ENCODE data around the gene HOXA9. TPM values are rescaled to one million over a fixed set of nuclear protein-coding genes. Genes with fewer than 3 reads are reported as not detected.

Gene HOXA9
- polyA plus RNA-seq, 1 donor (not counting 4 experiments of a cell fraction or from before 2014, with no cell fraction given) = 28.1 TPM

GRCh38 chr7:27147199-27148030 lies 17.9 kb downstream of the HOXA9 start, which contains the start of gene HOXA6:
Gene HOXA6, minus strand, starts transcription at chr7:27147774. Its CDS starts 25 bp downstream, at chr7:27147749.
- Histone ChIP-seq H3K9ac (ENCODE audit: control insufficient read depth, extremely low read depth, insufficient read depth, low read length) (peak within 1 kb of the TSS; percentile 93), H4K20me1 (ENCODE audit: control insufficient read depth, extremely low read depth, insufficient read depth, low read length) (no peaks in the 10 kb centered on the region), H3K36me3 (ENCODE audit: control insufficient read depth in 2 of 2, extremely low read depth in 1 of 2, insufficient read depth in 2 of 2, low read length in 2 of 2) (peaks cover 0 to 7% of the 10 kb centered on the region in 2 experiments), H3K4me2 (ENCODE audit: control insufficient read depth, extremely low read depth, insufficient read depth, low read depth, low read length) (peak within 1 kb of the TSS; percentile 98), H3K27me3 (ENCODE audit: control insufficient read depth, extremely low read depth, insufficient read depth, low read length) (no peaks in the 10 kb centered on the region), H3K4me1 (ENCODE audit: control insufficient read depth, extremely low read depth, insufficient read depth, low read length) (peaks cover 52% of the 10 kb centered on the region), H3K9me1 (ENCODE audit: control insufficient read depth, extremely low read depth, insufficient read depth, low read length) (no peaks in the 10 kb centered on the region), H3K9me3 (ENCODE audit: control insufficient read depth, low read depth, low read length) (no peaks in the 10 kb centered on the region), H3K4me3 (ENCODE audit: control insufficient read depth in 2 of 3, extremely low read depth in 1 of 3, insufficient read depth in 2 of 3, low read depth in 1 of 3, low read length in 3 of 3) (peak within 1 kb of the TSS; percentile 60 to 83 (median 74)), H3K27ac (ENCODE audit: control insufficient read depth, insufficient read depth, low read length) (peak within 1 kb of the TSS; percentile 87), H3K79me2 (ENCODE audit: control insufficient read depth, insufficient read depth, low read length) (peaks cover 90% of the 10 kb centered on the region), H2AFZ (ENCODE audit: control insufficient read depth, low read length) (peak within 1 kb of the TSS; percentile 46)
- TF ChIP-seq EZH2 (IDR thresholded peaks at IDR 0.05; ENCODE audit: low read length) = no peak
- TF ChIP-seq CTCF (optimal IDR thresholded peaks at IDR 0.05 in 1 of 3, IDR thresholded peaks at IDR 0.05 in 1 of 3, conservative IDR thresholded peaks at IDR 0.05 in 1 of 3; ENCODE audit: extremely low read depth in 1 of 3, insufficient read depth in 2 of 3, low read length in 3 of 3) = no peak
- FAIRE-seq (no peak), DNase-seq (ENCODE audit: low read depth, low spot score) (no peak)
- dilution Hi-C loops (cut with MboI; ENCODE audit: extremely low pct_ligation_motif_present, low sequenced_read_pairs) = no loop called here

GRCh38 chr7:27146491-27147198 lies 18.7 kb downstream of the HOXA9 start:
- dilution Hi-C loops (cut with MboI; ENCODE audit: extremely low pct_ligation_motif_present, low sequenced_read_pairs) = no loop called here
- H3K9ac ChIP-seq (ENCODE audit: control insufficient read depth, extremely low read depth, insufficient read depth, low read length) = peak overlapping the region; percentile 93
- H3K79me2 ChIP-seq (ENCODE audit: control insufficient read depth, insufficient read depth, low read length) = peaks cover 91% of the 10 kb centered on the region
- no peaks in the 10 kb centered on the region for H3K9me1 ChIP-seq (ENCODE audit: control insufficient read depth, extremely low read depth, insufficient read depth, low read length)
- H3K4me2 ChIP-seq (ENCODE audit: control insufficient read depth, extremely low read depth, insufficient read depth, low read depth, low read length) = peak overlapping the region; percentile 94
- DNase-seq (ENCODE audit: low read depth, low spot score) = no peak
- no peaks in the 10 kb centered on the region for H4K20me1 ChIP-seq (ENCODE audit: control insufficient read depth, extremely low read depth, insufficient read depth, low read length)
- peak overlapping the region in 2 of 3 experiments; percentile 62 to 74 for H3K4me3 ChIP-seq (ENCODE audit: control insufficient read depth in 2 of 3, extremely low read depth in 1 of 3, insufficient read depth in 2 of 3, low read depth in 1 of 3, low read length in 3 of 3)
- no peak overlapping the region for H2AFZ ChIP-seq (ENCODE audit: control insufficient read depth, low read length)
- H3K27me3 ChIP-seq (ENCODE audit: control insufficient read depth, extremely low read depth, insufficient read depth, low read length) = no peaks in the 10 kb centered on the region
- peaks cover 0 to 7% of the 10 kb centered on the region in 2 experiments for H3K36me3 ChIP-seq (ENCODE audit: control insufficient read depth in 2 of 2, extremely low read depth in 1 of 2, insufficient read depth in 2 of 2, low read length in 2 of 2)
- H3K27ac ChIP-seq (ENCODE audit: control insufficient read depth, insufficient read depth, low read length) = peak overlapping the region; percentile 87
- peaks cover 47% of the 10 kb centered on the region for H3K4me1 ChIP-seq (ENCODE audit: control insufficient read depth, extremely low read depth, insufficient read depth, low read length)
- FAIRE-seq = no peak
- TF ChIP-seq EZH2 (IDR thresholded peaks at IDR 0.05; ENCODE audit: low read length) = no peak
- no peak for TF ChIP-seq CTCF (optimal IDR thresholded peaks at IDR 0.05 in 1 of 3, IDR thresholded peaks at IDR 0.05 in 1 of 3, conservative IDR thresholded peaks at IDR 0.05 in 1 of 3; ENCODE audit: extremely low read depth in 1 of 3, insufficient read depth in 2 of 3, low read length in 3 of 3)
- H3K9me3 ChIP-seq (ENCODE audit: control insufficient read depth, low read depth, low read length) = no peaks in the 10 kb centered on the region

Data from keratinocyte (primary cell).